PC-9 (cell line): ENCODE results near the gene CHPT1. TPM values are rescaled to one million over a fixed set of nuclear protein-coding genes. Genes with fewer than 3 reads are reported as not detected.

Experiments used
- BruUV-seq: library from RNA; stranded (reverse); fragments of 400-500 nt; replicated peaks from 2 replicates; lab custom pipeline; 2021; lab: Mats Ljungman, UMichigan
- CTCF ChIA-PET: fragments of 300-600 bp; sonication (Branson Sonifier 250); formaldehyde crosslinking; loops from one replicate; lab custom pipeline; 2022; ENCODE audit warnings: antibody characterized with exemption; lab: Charles Lee
- POLR2A ChIA-PET: fragments of 300-600 bp; sonication (Branson Sonifier 250); formaldehyde crosslinking; loops from one replicate; lab custom pipeline; 2022; ENCODE audit warnings: antibody characterized with exemption; ENCODE audit not compliant: unreplicated experiment; lab: Charles Lee
- DNase-seq, 2 experiments: peaks; one replicate each; pipeline versions ENCODE4 v3.0.0 to v3.0.0-alpha.2; 2015 to 2022; ENCODE audit warnings: mixed read lengths in 1 of 2
- H2AFZ ChIP-seq: fragments of 200-600 bp; sonication (generic); 2 replicates; pipeline ENCODE4 v1.8.1; 2017; ENCODE audit warnings: antibody characterized with exemption
- H3F3A ChIP-seq: fragments of 200-600 bp; sonication (generic); 2 replicates; pipeline ENCODE4 v1.8.1; 2017; ENCODE audit warnings: antibody characterized with exemption, mild to moderate bottlenecking, low read depth; ENCODE audit not compliant: insufficient read depth
- H3K27ac ChIP-seq: fragments of 200-600 bp; sonication (generic); 2 replicates; pipeline ENCODE4 v1.6.1; 2016; ENCODE audit warnings: mixed run types
- H3K27me3 ChIP-seq: fragments of 200-600 bp; sonication (generic); 2 replicates; pipeline ENCODE4 v1.6.1; 2016; ENCODE audit warnings: low read depth, mixed run types; ENCODE audit not compliant: insufficient read depth
- H3K36me3 ChIP-seq: fragments of 200-600 bp; sonication (generic); 2 replicates; pipeline ENCODE4 v1.6.1; 2016; ENCODE audit warnings: low read depth, mixed run types
- H3K4me1 ChIP-seq: fragments of 200-600 bp; sonication (generic); replicated peaks from 2 replicates; pipeline ENCODE4 v1.6.1; 2016; ENCODE audit warnings: mixed run types; ENCODE audit not compliant: insufficient read depth
- H3K4me2 ChIP-seq: fragments of 200-600 bp; sonication (generic); 2 replicates; pipeline ENCODE4 v1.6.1; 2017; ENCODE audit warnings: mixed run types
- H3K4me3 ChIP-seq: fragments of 200-600 bp; sonication (generic); 2 replicates; pipeline ENCODE4 v1.6.1; 2016; ENCODE audit warnings: mixed run types
- H3K79me2 ChIP-seq: fragments of 200-600 bp; sonication (generic); 2 replicates; pipeline ENCODE4 v1.6.1; 2017; ENCODE audit warnings: low read depth, mixed run types
- H3K9me2 ChIP-seq: fragments of 200-600 bp; sonication (generic); 2 replicates; pipeline ENCODE4 v1.8.1; 2017; ENCODE audit warnings: mild to moderate bottlenecking; ENCODE audit not compliant: insufficient read depth
- H3K9me3 ChIP-seq: fragments of 200-600 bp; sonication (generic); 2 replicates; pipeline ENCODE4 v1.8.1; 2016; ENCODE audit warnings: low read depth; ENCODE audit not compliant: insufficient read depth
- H4K20me1 ChIP-seq: fragments of 200-600 bp; sonication (generic); 2 replicates; pipeline ENCODE4 v1.8.1; 2017; ENCODE audit not compliant: insufficient read depth
- EZH2 ChIP-seq: fragments of 200-600 bp; sonication (generic); IDR thresholded peaks from 2 replicates; pipeline ENCODE4 v1.8.0; 2017; ENCODE audit warnings: antibody characterized with exemption, low read depth
- intact Hi-C: fragments of 100-400 bp; cut with micrococcal nuclease; formaldehyde crosslinking; loops from one replicate; pipeline ENCODE4 v1.10.0; 2022; ENCODE audit not compliant: unreplicated experiment
- total RNA-seq: library from RNA; stranded (reverse); gene quantifications from 2 replicates; pipeline ENCODE4 v1.2.3, GENCODE V29; 2021
- TF ChIP-seq, protein P1 (sequence below): fragments of 200-600 bp; sonication (generic); conservative IDR thresholded peaks from 2 replicates; pipeline ENCODE4 v1.6.1; 2017; ENCODE audit warnings: mixed run types, antibody characterized with exemption, mild to moderate bottlenecking, moderate library complexity

The CHPT1 gene
- total RNA-seq, 1 experiment from 2014 or later = 6.1 TPM

DNA sequence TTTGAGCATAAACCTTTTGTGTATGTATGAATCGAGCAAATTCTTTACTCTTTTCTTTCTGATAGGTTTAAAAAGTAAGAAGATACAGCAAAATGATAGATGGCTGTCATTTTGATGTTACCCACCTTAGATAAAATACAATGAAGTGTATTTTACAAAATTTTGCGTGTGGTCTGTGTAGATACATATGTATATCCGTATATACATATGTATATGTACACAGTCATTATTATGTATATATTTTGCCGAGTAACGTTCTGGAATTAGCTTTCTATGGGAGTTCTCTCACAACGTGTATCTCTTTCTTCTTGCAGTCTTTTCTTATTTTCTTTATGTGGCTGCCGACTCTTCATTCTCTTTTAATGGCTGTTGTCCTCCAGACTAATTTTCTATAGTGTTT lies 32.4 kb upstream of the CHPT1 start:
- no peaks in the 10 kb centered on the region for H3K79me2 ChIP-seq
- TF ChIP-seq, protein P1, sequence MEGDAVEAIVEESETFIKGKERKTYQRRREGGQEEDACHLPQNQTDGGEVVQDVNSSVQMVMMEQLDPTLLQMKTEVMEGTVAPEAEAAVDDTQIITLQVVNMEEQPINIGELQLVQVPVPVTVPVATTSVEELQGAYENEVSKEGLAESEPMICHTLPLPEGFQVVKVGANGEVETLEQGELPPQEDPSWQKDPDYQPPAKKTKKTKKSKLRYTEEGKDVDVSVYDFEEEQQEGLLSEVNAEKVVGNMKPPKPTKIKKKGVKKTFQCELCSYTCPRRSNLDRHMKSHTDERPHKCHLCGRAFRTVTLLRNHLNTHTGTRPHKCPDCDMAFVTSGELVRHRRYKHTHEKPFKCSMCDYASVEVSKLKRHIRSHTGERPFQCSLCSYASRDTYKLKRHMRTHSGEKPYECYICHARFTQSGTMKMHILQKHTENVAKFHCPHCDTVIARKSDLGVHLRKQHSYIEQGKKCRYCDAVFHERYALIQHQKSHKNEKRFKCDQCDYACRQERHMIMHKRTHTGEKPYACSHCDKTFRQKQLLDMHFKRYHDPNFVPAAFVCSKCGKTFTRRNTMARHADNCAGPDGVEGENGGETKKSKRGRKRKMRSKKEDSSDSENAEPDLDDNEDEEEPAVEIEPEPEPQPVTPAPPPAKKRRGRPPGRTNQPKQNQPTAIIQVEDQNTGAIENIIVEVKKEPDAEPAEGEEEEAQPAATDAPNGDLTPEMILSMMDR = no peak
- no peak for TF ChIP-seq EZH2
- H3K36me3 ChIP-seq = no peaks in the 10 kb centered on the region
- ChIA-PET CTCF (no interaction called here), POLR2A (no interaction called here)
- no TSS peak for BruUV-seq
- H4K20me1 ChIP-seq = no peaks in the 10 kb centered on the region
- no peak overlapping the region for H3K4me3 ChIP-seq
- no peak overlapping the region for H3K27ac ChIP-seq
- intact Hi-C loops = no loop called here
- DNase-seq = no peak
- no peaks in the 10 kb centered on the region for H3K9me3 ChIP-seq
- no peaks in the 10 kb centered on the region for H3K9me2 ChIP-seq
- H3F3A ChIP-seq = no peaks in the 10 kb centered on the region
- H3K27me3 ChIP-seq = no peaks in the 10 kb centered on the region
- H3K4me2 ChIP-seq = no peak overlapping the region
- H3K4me1 ChIP-seq = no peaks in the 10 kb centered on the region
- no peak overlapping the region for H2AFZ ChIP-seq

DNA sequence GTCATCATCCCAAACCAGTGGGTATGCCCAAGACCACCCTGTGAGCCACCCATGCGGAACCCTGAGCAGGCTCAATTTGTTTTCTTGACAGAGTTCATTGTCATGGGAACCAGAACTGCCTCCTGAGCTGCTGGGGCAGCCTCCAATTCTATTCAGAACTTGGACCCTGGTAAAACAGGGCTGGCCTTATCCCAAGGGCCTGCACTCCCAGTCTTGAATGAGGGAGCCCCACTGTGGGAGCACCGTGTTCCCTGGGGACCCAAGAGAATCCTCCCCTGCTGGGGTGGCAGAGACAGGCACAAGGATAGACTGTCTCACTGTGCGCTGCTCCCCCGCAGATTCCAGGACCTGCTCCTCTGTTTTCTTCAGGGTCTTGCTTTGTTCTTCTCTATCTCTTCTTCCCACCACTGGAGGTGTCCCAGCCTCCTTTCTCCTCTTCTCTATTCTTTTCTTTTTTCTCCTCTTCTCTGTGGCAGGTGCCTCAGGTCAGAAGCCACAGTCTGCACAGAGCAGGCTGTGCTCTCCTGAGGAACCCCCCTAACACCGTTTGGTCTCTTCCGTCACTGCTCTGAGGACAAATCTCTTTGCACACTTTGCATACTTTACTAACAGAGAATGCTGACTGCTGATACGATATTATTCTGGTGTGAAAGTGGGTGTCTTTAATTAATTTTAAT lies 31.2 kb upstream of the CHPT1 start:
- Histone ChIP-seq H3K27me3 (no peaks in the 10 kb centered on the region), H3F3A (no peaks in the 10 kb centered on the region), H3K36me3 (no peaks in the 10 kb centered on the region), H4K20me1 (no peaks in the 10 kb centered on the region), H2AFZ (no peak overlapping the region), H3K9me2 (no peaks in the 10 kb centered on the region), H3K27ac (no peak overlapping the region), H3K4me2 (no peak overlapping the region), H3K9me3 (no peaks in the 10 kb centered on the region), H3K4me1 (no peaks in the 10 kb centered on the region), H3K79me2 (no peaks in the 10 kb centered on the region), H3K4me3 (no peak overlapping the region)
- ChIA-PET CTCF (no interaction called here), POLR2A (no interaction called here)
- no TSS peak for BruUV-seq
- TF ChIP-seq, protein P1 = no peak
- TF ChIP-seq EZH2 = no peak
- intact Hi-C loops = no loop called here
- DNase-seq = no peak

DNA sequence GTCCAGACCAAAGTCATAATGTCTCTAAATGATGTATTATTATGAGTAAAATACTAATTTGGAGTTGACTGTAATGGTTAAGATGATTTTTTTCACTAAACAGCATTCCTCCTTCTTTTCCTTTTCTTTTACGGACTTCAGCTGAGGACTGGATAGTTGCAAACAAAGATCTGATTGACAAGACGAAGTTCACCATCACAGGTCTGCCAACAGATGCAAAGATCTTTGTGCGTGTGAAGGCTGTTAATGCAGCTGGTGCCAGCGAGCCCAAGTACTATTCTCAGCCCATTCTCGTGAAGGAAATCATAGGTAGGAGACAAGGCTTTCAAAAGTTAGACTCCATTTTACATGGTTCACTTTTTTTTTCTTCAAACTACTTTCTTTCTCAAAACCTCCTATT lies 29.8 kb upstream of the CHPT1 start:
- no peaks in the 10 kb centered on the region for H3F3A ChIP-seq
- H3K4me1 ChIP-seq = no peaks in the 10 kb centered on the region
- no peaks in the 10 kb centered on the region for H3K27me3 ChIP-seq
- no peak overlapping the region for H3K4me3 ChIP-seq
- no peaks in the 10 kb centered on the region for H4K20me1 ChIP-seq
- H3K9me3 ChIP-seq = no peaks in the 10 kb centered on the region
- H3K79me2 ChIP-seq = no peaks in the 10 kb centered on the region
- intact Hi-C loops = no loop called here
- no peak for TF ChIP-seq EZH2
- no peak overlapping the region for H2AFZ ChIP-seq
- H3K4me2 ChIP-seq = no peak overlapping the region
- no peaks in the 10 kb centered on the region for H3K36me3 ChIP-seq
- ChIA-PET POLR2A (interaction anchor here (0.6 to 0.7 kb wide), 2 partner anchors 92 to 228 kb away, joined by 5 to 20 read pairs; no protein-coding TSS in a partner anchor), CTCF (interaction anchor here (0.7 kb wide), 1 partner anchor 100 kb away, joined by 3 read pairs; no protein-coding TSS in a partner anchor)
- H3K27ac ChIP-seq = no peak overlapping the region
- BruUV-seq = no TSS peak
- H3K9me2 ChIP-seq = no peaks in the 10 kb centered on the region
- DNase-seq = no peak
